Parathyroid adenoma (tissue), 2 donors: ENCODE data around the gene MYO1B.

ENCODE experiments used
- H2AFZ ChIP-seq: fragments of 300-600 bp; sonication (generic); one replicate; pipeline ENCODE4 v1.7.0; 2017; ENCODE audit warnings: antibody characterized with exemption, mild to moderate bottlenecking
- H3K27ac ChIP-seq: fragments of 300-600 bp; sonication (generic); one replicate; pipeline ENCODE4 v1.7.0; 2017
- H3K27me3 ChIP-seq: fragments of 300-600 bp; sonication (generic); one replicate; pipeline ENCODE4 v1.7.0; 2017; ENCODE audit warnings: low read length; ENCODE audit not compliant: control insufficient read depth, insufficient read depth
- H3K36me3 ChIP-seq: fragments of 300-600 bp; sonication (generic); one replicate; pipeline ENCODE4 v1.7.0; 2017; ENCODE audit warnings: low read length; ENCODE audit not compliant: control insufficient read depth, insufficient read depth
- H3K4me1 ChIP-seq: fragments of 300-600 bp; sonication (generic); one replicate; pipeline ENCODE4 v1.7.0; 2017; ENCODE audit warnings: control low read depth
- H3K4me2 ChIP-seq: fragments of 300-600 bp; sonication (generic); one replicate; pipeline ENCODE4 v1.7.0; 2017; ENCODE audit warnings: low read length
- H3K4me3 ChIP-seq: fragments of 300-600 bp; sonication (generic); one replicate; pipeline ENCODE4 v1.7.0; 2017; ENCODE audit warnings: low read depth, low read length
- H3K79me2 ChIP-seq: fragments of 300-600 bp; sonication (generic); one replicate; pipeline ENCODE4 v1.7.0; 2017; ENCODE audit warnings: control low read depth
- H3K9ac ChIP-seq: fragments of 300-600 bp; sonication (generic); one replicate; pipeline ENCODE4 v1.7.0; 2017; ENCODE audit warnings: mild to moderate bottlenecking
- H3K9me3 ChIP-seq: fragments of 300-600 bp; sonication (generic); one replicate; pipeline ENCODE4 v1.7.0; 2017; ENCODE audit warnings: low read length; ENCODE audit not compliant: control insufficient read depth
- CTCF ChIP-seq: fragments of 300-600 bp; sonication (generic); IDR thresholded peaks from one replicate; pipeline ENCODE4 v1.7.0; 2017; ENCODE audit warnings: antibody characterized with exemption, mild to moderate bottlenecking
- donor health status: primary hyperparathyroidism.

Gene MYO1B

DNA sequence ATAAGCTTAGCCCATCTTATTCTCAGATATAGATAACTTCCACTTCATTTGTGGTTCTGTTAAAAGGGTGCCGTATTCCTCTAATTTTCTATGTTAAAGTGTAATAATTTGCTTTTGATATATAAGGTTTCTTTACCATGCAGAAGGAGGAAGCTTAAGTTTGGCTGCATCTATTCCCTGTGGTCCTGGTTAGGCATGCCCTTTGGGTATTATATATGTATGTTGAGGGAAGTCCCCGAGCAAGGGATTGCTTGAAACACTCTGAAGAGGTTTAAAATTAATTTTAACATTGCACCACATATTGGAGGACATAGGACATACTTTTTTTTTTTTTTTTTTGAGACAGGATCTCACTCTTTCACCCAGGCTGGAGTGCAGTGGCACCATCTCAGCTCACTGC, 16.9 kb upstream of the MYO1B start:
- Histone ChIP-seq H3K27ac (no peak overlapping the region), H3K9me3 (no peaks in the 10 kb centered on the region), H3K36me3 (no peaks in the 10 kb centered on the region), H3K27me3 (no peaks in the 10 kb centered on the region), H2AFZ (no peak overlapping the region), H3K4me3 (no peak overlapping the region), H3K9ac (no peak overlapping the region), H3K4me2 (no peak overlapping the region), H3K79me2 (no peaks in the 10 kb centered on the region), H3K4me1 (no peaks in the 10 kb centered on the region)
- TF ChIP-seq CTCF: no peak

GRCh38 chr2:191228861-191229260, 16.3 kb upstream of the MYO1B start:
- no peaks in the 10 kb centered on the region for H3K9me3 ChIP-seq
- no peak for TF ChIP-seq CTCF
- H3K27ac ChIP-seq: no peak overlapping the region

DNA sequence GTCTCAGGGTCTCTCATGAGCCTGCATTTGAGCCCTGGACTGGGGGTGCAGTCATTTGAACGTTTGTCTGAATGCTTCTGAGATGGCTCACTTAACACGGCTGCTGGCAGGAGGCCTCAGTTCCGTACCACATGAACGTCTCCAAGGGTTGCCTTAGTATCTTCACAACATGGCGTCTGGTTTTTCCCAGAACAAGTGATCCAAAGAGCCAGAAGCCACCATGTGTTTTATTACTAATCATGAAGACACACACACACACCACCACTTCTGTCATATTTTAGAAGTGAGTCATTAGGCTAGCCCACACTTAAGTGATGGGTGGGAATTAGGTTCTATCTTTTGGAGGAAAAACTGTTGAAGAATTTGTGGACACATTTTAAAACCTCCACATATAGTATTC, 15.0 kb upstream of the MYO1B start:
- Histone ChIP-seq H3K27me3 (no peaks in the 10 kb centered on the region), H3K36me3 (no peaks in the 10 kb centered on the region), H3K4me3 (no peak overlapping the region), H2AFZ (no peak overlapping the region), H3K9me3 (no peaks in the 10 kb centered on the region), H3K9ac (no peak overlapping the region), H3K27ac (no peak overlapping the region), H3K4me1 (no peaks in the 10 kb centered on the region), H3K4me2 (no peak overlapping the region), H3K79me2 (no peaks in the 10 kb centered on the region)
- TF ChIP-seq CTCF: no peak

More at GRCh38 chr2:191228861-191229260, 16.3 kb upstream of the MYO1B start:
- H2AFZ ChIP-seq: no peak overlapping the region
- H3K4me2 ChIP-seq: no peak overlapping the region
- H3K27me3 ChIP-seq: no peaks in the 10 kb centered on the region
- no peaks in the 10 kb centered on the region for H3K36me3 ChIP-seq
- no peak overlapping the region for H3K9ac ChIP-seq
- no peak overlapping the region for H3K4me3 ChIP-seq
- H3K4me1 ChIP-seq: no peaks in the 10 kb centered on the region
- H3K79me2 ChIP-seq: no peaks in the 10 kb centered on the region

GRCh38 chr2:191231995-191232394, 13.2 kb upstream of the MYO1B start:
- Histone ChIP-seq H3K9me3 (no peaks in the 10 kb centered on the region), H2AFZ (no peak overlapping the region), H3K4me2 (no peak overlapping the region), H3K27me3 (no peaks in the 10 kb centered on the region), H3K79me2 (no peaks in the 10 kb centered on the region), H3K4me1 (no peaks in the 10 kb centered on the region), H3K27ac (peak overlapping the region; percentile 11), H3K36me3 (no peaks in the 10 kb centered on the region), H3K4me3 (no peak overlapping the region), H3K9ac (no peak overlapping the region)
- peak; percentile 31 for TF ChIP-seq CTCF

DNA sequence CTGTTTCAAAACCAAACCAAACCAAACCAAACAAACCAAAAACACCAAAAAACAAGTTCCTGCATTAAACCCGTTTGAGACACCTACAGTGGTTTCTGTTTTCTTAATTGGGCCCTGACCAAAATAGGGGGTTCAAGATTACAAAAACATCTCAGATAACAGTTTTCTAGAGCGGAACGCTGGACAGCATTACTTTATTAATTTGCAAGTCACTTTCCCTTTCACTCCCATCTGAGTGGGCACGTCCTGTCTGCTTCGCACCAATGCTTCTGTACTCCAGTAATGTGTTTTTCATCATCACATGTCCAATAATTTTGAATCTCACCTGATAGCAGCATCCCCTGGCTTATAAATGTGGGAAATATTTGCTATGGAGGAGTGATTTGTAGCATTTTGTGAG, 11.7 kb upstream of the MYO1B start:
- H3K9me3 ChIP-seq: no peaks in the 10 kb centered on the region
- peak overlapping the region; percentile 11 for H3K27ac ChIP-seq
- no peaks in the 10 kb centered on the region for H3K36me3 ChIP-seq
- H2AFZ ChIP-seq: no peak overlapping the region
- no peak for TF ChIP-seq CTCF
- H3K4me2 ChIP-seq: no peak overlapping the region
- H3K4me1 ChIP-seq: no peaks in the 10 kb centered on the region
- no peaks in the 10 kb centered on the region for H3K79me2 ChIP-seq
- H3K9ac ChIP-seq: no peak overlapping the region
- no peaks in the 10 kb centered on the region for H3K27me3 ChIP-seq
- H3K4me3 ChIP-seq: no peak overlapping the region
